ENCODE measurements around the gene AQP12A.

Gene AQP12A

DNA sequence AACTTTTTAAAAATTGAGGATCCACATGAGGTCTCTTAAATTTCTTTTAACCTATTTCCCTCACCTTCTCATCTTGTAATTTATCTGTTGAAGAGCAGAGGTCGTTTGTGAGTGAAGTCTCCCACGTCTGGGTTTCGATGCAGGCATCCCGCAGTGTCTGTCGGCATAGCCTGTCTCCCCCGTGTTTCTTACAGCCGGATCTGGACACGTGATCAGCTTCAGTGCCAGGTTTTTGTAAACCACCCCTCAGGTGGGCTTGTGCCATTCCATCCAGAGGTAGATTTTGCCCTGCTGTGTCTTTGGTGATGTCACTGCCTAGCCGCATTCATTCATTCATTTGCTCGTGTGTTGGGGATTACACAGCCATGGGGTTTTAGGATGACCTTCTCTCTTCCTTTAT, 16.2 kb downstream of the AQP12A start:
- Histone ChIP-seq H2AFZ (ENCODE audit: low read depth, low read length, severe bottlenecking) (no peak overlapping the region), H3K79me2 (ENCODE audit: insufficient read depth, low read length) (no peaks in the 10 kb centered on the region), H3K27me3 (ENCODE audit: low read length) (no peaks in the 10 kb centered on the region), H3K4me3 (ENCODE audit: insufficient read depth, low read length, poor library complexity, severe bottlenecking) (no peak overlapping the region), H3K9ac (ENCODE audit: low read length) (no peak overlapping the region), H3K36me3 (ENCODE audit: low read length) (no peaks in the 10 kb centered on the region), H3K9me2 (replicated peaks; ENCODE audit: insufficient read depth, low read length) (no peaks in the 10 kb centered on the region), H3K27ac (ENCODE audit: low read depth, low read length) (no peak overlapping the region), H3F3A (ENCODE audit: insufficient read depth) (no peaks in the 10 kb centered on the region), H4K20me1 (ENCODE audit: low read depth, low read length) (no peaks in the 10 kb centered on the region), H3K4me2 (ENCODE audit: low read depth, low read length, poor library complexity, severe bottlenecking) (no peak overlapping the region), H3K9me3 (ENCODE audit: insufficient read depth, low read length) (no peaks in the 10 kb centered on the region)
- TF ChIP-seq, protein P1, sequence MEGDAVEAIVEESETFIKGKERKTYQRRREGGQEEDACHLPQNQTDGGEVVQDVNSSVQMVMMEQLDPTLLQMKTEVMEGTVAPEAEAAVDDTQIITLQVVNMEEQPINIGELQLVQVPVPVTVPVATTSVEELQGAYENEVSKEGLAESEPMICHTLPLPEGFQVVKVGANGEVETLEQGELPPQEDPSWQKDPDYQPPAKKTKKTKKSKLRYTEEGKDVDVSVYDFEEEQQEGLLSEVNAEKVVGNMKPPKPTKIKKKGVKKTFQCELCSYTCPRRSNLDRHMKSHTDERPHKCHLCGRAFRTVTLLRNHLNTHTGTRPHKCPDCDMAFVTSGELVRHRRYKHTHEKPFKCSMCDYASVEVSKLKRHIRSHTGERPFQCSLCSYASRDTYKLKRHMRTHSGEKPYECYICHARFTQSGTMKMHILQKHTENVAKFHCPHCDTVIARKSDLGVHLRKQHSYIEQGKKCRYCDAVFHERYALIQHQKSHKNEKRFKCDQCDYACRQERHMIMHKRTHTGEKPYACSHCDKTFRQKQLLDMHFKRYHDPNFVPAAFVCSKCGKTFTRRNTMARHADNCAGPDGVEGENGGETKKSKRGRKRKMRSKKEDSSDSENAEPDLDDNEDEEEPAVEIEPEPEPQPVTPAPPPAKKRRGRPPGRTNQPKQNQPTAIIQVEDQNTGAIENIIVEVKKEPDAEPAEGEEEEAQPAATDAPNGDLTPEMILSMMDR (IDR thresholded peaks at IDR 0.05; ENCODE audit: insufficient read depth, low read length, poor library complexity, severe bottlenecking) = no peak
- TF ChIP-seq EZH2phosphoT487 (conservative IDR thresholded peaks at IDR 0.05; ENCODE audit: low read length) = no peak

DNA sequence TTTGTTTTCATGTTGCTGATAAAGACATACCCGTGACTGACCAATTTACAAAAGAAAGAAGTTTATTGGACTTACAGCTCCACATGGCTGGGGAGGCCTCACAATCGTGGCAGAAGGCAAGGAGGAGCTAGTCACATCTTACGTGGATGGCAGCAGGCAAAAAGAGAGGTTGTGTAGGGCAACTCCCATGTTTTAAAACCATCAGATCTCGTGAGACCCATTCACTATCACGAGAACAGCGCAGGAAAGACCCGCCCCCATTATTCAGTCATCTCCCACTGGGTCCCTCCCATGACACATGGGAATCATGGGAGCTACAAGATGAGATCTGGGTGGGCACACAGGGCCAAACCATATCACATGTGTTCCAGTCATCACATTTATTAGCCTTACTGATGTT, 16.8 kb downstream of the AQP12A start:
- H3K9ac ChIP-seq (ENCODE audit: low read length) = no peak overlapping the region
- no peak overlapping the region for H3K4me2 ChIP-seq (ENCODE audit: low read depth, low read length, poor library complexity, severe bottlenecking)
- no peak for TF ChIP-seq EZH2phosphoT487 (conservative IDR thresholded peaks at IDR 0.05; ENCODE audit: low read length)
- H4K20me1 ChIP-seq (ENCODE audit: low read depth, low read length) = no peaks in the 10 kb centered on the region
- H3K9me3 ChIP-seq (ENCODE audit: insufficient read depth, low read length) = no peaks in the 10 kb centered on the region
- no peaks in the 10 kb centered on the region for H3K27me3 ChIP-seq (ENCODE audit: low read length)
- H3K4me3 ChIP-seq (ENCODE audit: insufficient read depth, low read length, poor library complexity, severe bottlenecking) = no peak overlapping the region
- H3K27ac ChIP-seq (ENCODE audit: low read depth, low read length) = no peak overlapping the region
- no peaks in the 10 kb centered on the region for H3K9me2 ChIP-seq (replicated peaks; ENCODE audit: insufficient read depth, low read length)
- H3K36me3 ChIP-seq (ENCODE audit: low read length) = no peaks in the 10 kb centered on the region
- H3F3A ChIP-seq (ENCODE audit: insufficient read depth) = no peaks in the 10 kb centered on the region
- no peak overlapping the region for H2AFZ ChIP-seq (ENCODE audit: low read depth, low read length, severe bottlenecking)
- H3K79me2 ChIP-seq (ENCODE audit: insufficient read depth, low read length) = no peaks in the 10 kb centered on the region

DNA sequence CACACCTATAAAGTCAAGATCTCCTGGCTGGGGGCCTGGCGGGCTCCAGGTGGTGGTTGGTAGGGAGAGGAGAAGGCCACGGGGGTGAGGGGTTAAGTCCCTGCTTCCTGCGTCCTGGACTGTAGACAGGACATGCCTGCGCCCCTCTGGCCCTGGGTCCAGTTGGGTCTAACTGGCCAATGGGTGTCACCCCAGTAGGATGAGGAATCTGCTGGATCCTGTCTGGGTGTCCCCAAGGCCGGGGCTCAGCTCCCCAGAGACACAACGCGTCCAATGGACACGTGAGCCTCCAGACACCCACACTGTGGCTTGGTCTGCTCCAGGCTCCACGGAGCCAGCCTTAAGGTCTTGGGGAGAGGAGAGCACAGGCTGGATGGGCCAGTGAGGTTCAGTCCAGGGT, 19.6 kb downstream of the AQP12A start:
- TF ChIP-seq, protein P1 (IDR thresholded peaks at IDR 0.05; ENCODE audit: insufficient read depth, low read length, poor library complexity, severe bottlenecking) = no peak
- no peak for TF ChIP-seq EZH2phosphoT487 (conservative IDR thresholded peaks at IDR 0.05; ENCODE audit: low read length)
- Histone ChIP-seq H3F3A (ENCODE audit: insufficient read depth) (no peaks in the 10 kb centered on the region), H4K20me1 (ENCODE audit: low read depth, low read length) (no peaks in the 10 kb centered on the region), H3K27me3 (ENCODE audit: low read length) (no peaks in the 10 kb centered on the region), H3K79me2 (ENCODE audit: insufficient read depth, low read length) (no peaks in the 10 kb centered on the region), H3K9me2 (replicated peaks; ENCODE audit: insufficient read depth, low read length) (no peaks in the 10 kb centered on the region), H2AFZ (ENCODE audit: low read depth, low read length, severe bottlenecking) (no peak overlapping the region), H3K4me2 (ENCODE audit: low read depth, low read length, poor library complexity, severe bottlenecking) (no peak overlapping the region), H3K9me3 (ENCODE audit: insufficient read depth, low read length) (no peaks in the 10 kb centered on the region), H3K36me3 (ENCODE audit: low read length) (no peaks in the 10 kb centered on the region), H3K9ac (ENCODE audit: low read length) (no peak overlapping the region), H3K27ac (ENCODE audit: low read depth, low read length) (no peak overlapping the region), H3K4me3 (ENCODE audit: insufficient read depth, low read length, poor library complexity, severe bottlenecking) (no peak overlapping the region)

DNA sequence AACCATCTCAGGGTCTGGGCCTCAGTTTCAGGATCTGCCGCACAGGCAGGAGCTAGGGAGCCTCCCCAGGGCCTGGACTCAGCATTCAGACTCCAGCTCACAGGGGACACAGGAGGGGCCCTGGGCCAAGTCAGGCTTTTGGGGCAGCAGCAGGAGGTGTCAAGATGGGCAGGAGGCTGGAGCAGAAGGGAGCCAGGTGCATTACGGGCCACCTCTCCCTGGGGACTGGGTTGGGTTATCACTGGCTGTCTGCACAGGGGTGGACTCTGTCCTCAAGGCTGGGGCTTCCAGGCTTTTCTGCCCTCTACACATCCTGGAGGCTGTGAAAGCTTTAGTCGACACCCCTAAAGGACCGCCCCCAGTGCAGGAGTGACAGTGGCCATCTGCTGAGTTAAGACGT, 20.0 kb downstream of the AQP12A start:
- no peak overlapping the region for H3K9ac ChIP-seq (ENCODE audit: low read length)
- no peaks in the 10 kb centered on the region for H3K36me3 ChIP-seq (ENCODE audit: low read length)
- no peaks in the 10 kb centered on the region for H4K20me1 ChIP-seq (ENCODE audit: low read depth, low read length)
- H2AFZ ChIP-seq (ENCODE audit: low read depth, low read length, severe bottlenecking) = no peak overlapping the region
- H3K4me2 ChIP-seq (ENCODE audit: low read depth, low read length, poor library complexity, severe bottlenecking) = no peak overlapping the region
- no peak overlapping the region for H3K4me3 ChIP-seq (ENCODE audit: insufficient read depth, low read length, poor library complexity, severe bottlenecking)
- no peak for TF ChIP-seq EZH2phosphoT487 (conservative IDR thresholded peaks at IDR 0.05; ENCODE audit: low read length)
- TF ChIP-seq, protein P1 (IDR thresholded peaks at IDR 0.05; ENCODE audit: insufficient read depth, low read length, poor library complexity, severe bottlenecking) = no peak
- H3K9me3 ChIP-seq (ENCODE audit: insufficient read depth, low read length) = no peaks in the 10 kb centered on the region
- no peaks in the 10 kb centered on the region for H3K9me2 ChIP-seq (replicated peaks; ENCODE audit: insufficient read depth, low read length)
- no peaks in the 10 kb centered on the region for H3K27me3 ChIP-seq (ENCODE audit: low read length)
- no peak overlapping the region for H3K27ac ChIP-seq (ENCODE audit: low read depth, low read length)
- H3K79me2 ChIP-seq (ENCODE audit: insufficient read depth, low read length) = no peaks in the 10 kb centered on the region
- no peaks in the 10 kb centered on the region for H3F3A ChIP-seq (ENCODE audit: insufficient read depth)
